GM23338 (cell line): ENCODE measurements around the gene FHIT. TPM values are rescaled to one million over a fixed set of nuclear protein-coding genes. Genes with fewer than 3 reads are reported as not detected.

Experiments
- ATAC-seq: fragments of 200-7000 bp; cut with Tn5 transposase; 3 replicates; pipeline ENCODE4 v1.9.1; 2020
- DNase-seq: peaks from one replicate; pipeline ENCODE4 v3.0.0-alpha.2; 2015; ENCODE audit warnings: low spot score
- H2AFZ ChIP-seq: fragments of 200-600 bp; sonication (generic); 2 replicates; pipeline ENCODE4 v1.8.0; 2016; ENCODE audit warnings: antibody characterized with exemption, mild to moderate bottlenecking, moderate library complexity
- H3F3A ChIP-seq: fragments of 200-600 bp; sonication (generic); replicated peaks from 2 replicates; pipeline ENCODE4 v1.8.0; 2017; ENCODE audit warnings: antibody characterized with exemption, mixed run types, low read depth
- H3K27ac ChIP-seq: fragments of 200-600 bp; sonication (generic); 2 replicates; pipeline ENCODE4 v1.6.1; 2016; ENCODE audit warnings: low read depth
- H3K27me3 ChIP-seq: fragments of 200-600 bp; sonication (generic); 2 replicates; pipeline ENCODE4 v1.8.0; 2016; ENCODE audit warnings: mild to moderate bottlenecking, mixed run types, moderate library complexity; ENCODE audit not compliant: insufficient read depth
- H3K36me3 ChIP-seq: fragments of 200-600 bp; sonication (generic); 2 replicates; pipeline ENCODE4 v1.8.0; 2016; ENCODE audit warnings: mild to moderate bottlenecking; ENCODE audit not compliant: insufficient read depth
- H3K4me1 ChIP-seq: fragments of 200-600 bp; sonication (generic); 2 replicates; pipeline ENCODE4 v1.8.0; 2016; ENCODE audit warnings: mild to moderate bottlenecking, moderate library complexity; ENCODE audit not compliant: insufficient read depth
- H3K4me2 ChIP-seq: fragments of 200-600 bp; sonication (generic); 2 replicates; pipeline ENCODE4 v1.7.1; 2017; ENCODE audit warnings: mixed run types
- H3K4me3 ChIP-seq: fragments of 200-600 bp; sonication (generic); 2 replicates; pipeline ENCODE4 v1.6.1; 2016; ENCODE audit warnings: mixed run types
- H3K79me2 ChIP-seq: fragments of 200-600 bp; sonication (generic); replicated peaks from 2 replicates; pipeline ENCODE4 v1.8.0; 2017; ENCODE audit warnings: mild to moderate bottlenecking; ENCODE audit not compliant: insufficient read depth
- H3K9me2 ChIP-seq: fragments of 200-600 bp; sonication (generic); 2 replicates; pipeline ENCODE4 v1.8.0; 2017; ENCODE audit not compliant: insufficient read depth
- H4K20me1 ChIP-seq: fragments of 200-600 bp; sonication (generic); replicated peaks from 2 replicates; pipeline ENCODE4 v1.8.0; 2017; ENCODE audit warnings: mild to moderate bottlenecking; ENCODE audit not compliant: insufficient read depth
- H3K27ac Mint-ChIP-seq: 2 replicates; pipeline ENCODE4 v1.8.0; 2020; ENCODE audit warnings: inconsistent platforms, mild to moderate bottlenecking, moderate library complexity, mixed read lengths
- H3K27me3 Mint-ChIP-seq: 3 replicates; pipeline ENCODE4 v1.8.0; 2022; ENCODE audit warnings: low read depth, mild to moderate bottlenecking, moderate library complexity, mixed read lengths, inconsistent platforms; ENCODE audit not compliant: insufficient read depth, poor library complexity
- H3K36me3 Mint-ChIP-seq: 3 replicates; pipeline ENCODE4 v1.8.0; 2021; ENCODE audit warnings: low read depth, mild to moderate bottlenecking, inconsistent platforms, moderate library complexity, mixed read lengths
- H3K4me1 Mint-ChIP-seq: 3 replicates; pipeline ENCODE4 v1.8.0; 2020; ENCODE audit warnings: mild to moderate bottlenecking, inconsistent platforms, mixed read lengths
- H3K4me3 Mint-ChIP-seq: 3 replicates; pipeline ENCODE4 v1.8.0; 2021; ENCODE audit warnings: moderate library complexity, mild to moderate bottlenecking, inconsistent platforms, mixed read lengths
- H3K9me3 Mint-ChIP-seq: 3 replicates; pipeline ENCODE4 v1.8.0; 2020; ENCODE audit warnings: moderate library complexity, mild to moderate bottlenecking, inconsistent platforms, mixed read lengths
- CREB1 ChIP-seq: fragments of 250-450 bp; sonication (Bioruptor Pico); IDR thresholded peaks from 2 replicates; pipeline ENCODE4 v1.5.0; 2020; ENCODE audit warnings: low read depth, mild to moderate bottlenecking, moderate library complexity
- ETS1 ChIP-seq: IDR thresholded peaks from 2 replicates; pipeline ENCODE4 v1.6.1; 2016; ENCODE audit warnings: antibody characterized with exemption
- JUNB ChIP-seq: IDR thresholded peaks from one replicate; pipeline ENCODE4 v1.6.1; 2016; ENCODE audit warnings: antibody characterized with exemption; ENCODE audit not compliant: unreplicated experiment
- NANOG ChIP-seq: IDR thresholded peaks from 2 replicates; pipeline ENCODE4 v1.6.1; 2016; ENCODE audit warnings: antibody characterized with exemption, borderline replicate concordance
- ZNF114 ChIP-seq: fragments of 250-450 bp; sonication (Bioruptor Pico); IDR thresholded peaks from 2 replicates; pipeline ENCODE4 v1.5.0; 2020; ENCODE audit warnings: mild to moderate bottlenecking, moderate library complexity
- polyA plus RNA-seq: library from polyadenylated mRNA; unstranded; fragments of >200 nt; fragmentation: Nextera tagmentation; extraction: Ambion mirVana; gene quantifications from 2 replicates; pipeline ENCODE4 v1.2.1, GENCODE V29; 2016
- total RNA-seq: library from RNA; depleted of rRNA; stranded (reverse); fragments of >200 nt; shearing (Covaris generic); gene quantifications from 2 replicates; pipeline ENCODE4 v1.2.3, GENCODE V29; 2014
- TF ChIP-seq, protein P1 (sequence below): fragments of 250-450 bp; sonication (Bioruptor Pico); IDR thresholded peaks from 2 replicates; pipeline ENCODE4 v1.5.0; 2020; ENCODE audit warnings: mild to moderate bottlenecking, moderate library complexity

Gene FHIT
- total and polyA plus RNA-seq, 2 experiments from 2014 or later, result 3.0 to 8.3 TPM

- no peak for TF ChIP-seq CREB1 (CRISPR knock-in tag)
Observed at GRCh38 chr3:61008153-61008997, 242.9 kb downstream of the FHIT start (continued).

DNA sequence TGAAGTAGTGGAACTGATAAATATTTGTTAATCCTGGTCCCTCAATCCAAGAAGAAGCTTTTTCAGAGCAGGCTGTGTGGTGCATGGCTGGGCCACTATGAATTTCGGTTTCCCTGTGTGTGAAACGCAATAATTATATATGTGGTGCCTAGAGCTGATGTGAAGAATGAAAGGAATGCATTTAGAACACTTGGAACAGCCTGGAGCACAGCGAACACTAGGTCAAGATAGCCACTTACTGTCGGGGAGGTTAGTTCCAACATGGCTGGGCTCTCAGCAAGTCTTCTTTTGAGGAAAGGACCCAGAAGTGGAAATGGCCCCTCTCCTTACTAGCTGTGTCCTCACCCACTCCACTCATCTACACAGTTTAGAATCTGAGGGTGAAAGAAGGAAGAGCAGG, 245.7 kb downstream of the FHIT start:
- Mint-ChIP-seq H3K4me1 (peaks cover 14% of the 10 kb centered on the region), H3K27me3 (no peaks in the 10 kb centered on the region), H3K36me3 (no peaks in the 10 kb centered on the region), H3K9me3 (no peaks in the 10 kb centered on the region), H3K4me3 (no peak overlapping the region), H3K27ac (no peak overlapping the region)
- H3F3A ChIP-seq, result no peaks in the 10 kb centered on the region
- H3K79me2 ChIP-seq, result no peaks in the 10 kb centered on the region
- no peak for ATAC-seq
- H2AFZ ChIP-seq, result no peak overlapping the region
- H3K4me2 ChIP-seq, result no peak overlapping the region
- no peak overlapping the region for H3K4me3 ChIP-seq
- H3K36me3 ChIP-seq, result no peaks in the 10 kb centered on the region
- no peak overlapping the region for H3K27ac ChIP-seq
- H4K20me1 ChIP-seq, result no peaks in the 10 kb centered on the region
- peaks cover 11% of the 10 kb centered on the region for H3K4me1 ChIP-seq
- H3K27me3 ChIP-seq, result no peaks in the 10 kb centered on the region
- DNase-seq, result no peak
- TF ChIP-seq NANOG, result no peak
- no peak for TF ChIP-seq ETS1
- no peak for TF ChIP-seq JUNB
- H3K9me2 ChIP-seq, result peaks cover 7% of the 10 kb centered on the region

GRCh38 chr3:60998858-60999257, 252.4 kb downstream of the FHIT start:
- no peak overlapping the region for H3K27ac Mint-ChIP-seq
- no peaks in the 10 kb centered on the region for H3K9me2 ChIP-seq
- H3K36me3 Mint-ChIP-seq, result no peaks in the 10 kb centered on the region
- H3K4me3 ChIP-seq, result no peak overlapping the region
- H3K36me3 ChIP-seq, result no peaks in the 10 kb centered on the region
- H3K9me3 Mint-ChIP-seq, result no peaks in the 10 kb centered on the region
- no peaks in the 10 kb centered on the region for H3F3A ChIP-seq
- H2AFZ ChIP-seq, result no peak overlapping the region
- H3K4me1 Mint-ChIP-seq, result peaks cover 10% of the 10 kb centered on the region; the same call in 2 of the 3 replicates
- no peak overlapping the region for H3K27ac ChIP-seq
- no peak overlapping the region for H3K4me3 Mint-ChIP-seq
- no peaks in the 10 kb centered on the region for H3K79me2 ChIP-seq
- DNase-seq, result no peak
- H3K27me3 Mint-ChIP-seq, result no peaks in the 10 kb centered on the region
- no peaks in the 10 kb centered on the region for H3K27me3 ChIP-seq
- no peak for ATAC-seq
- no peak overlapping the region for H3K4me2 ChIP-seq
- peaks cover 3% of the 10 kb centered on the region; the same call in 1 of the 2 replicates for H3K4me1 ChIP-seq
- no peaks in the 10 kb centered on the region for H4K20me1 ChIP-seq
- TF ChIP-seq ZNF114 (CRISPR knock-in tag), result no peak
- TF ChIP-seq ETS1, result no peak
- TF ChIP-seq, protein P1, sequence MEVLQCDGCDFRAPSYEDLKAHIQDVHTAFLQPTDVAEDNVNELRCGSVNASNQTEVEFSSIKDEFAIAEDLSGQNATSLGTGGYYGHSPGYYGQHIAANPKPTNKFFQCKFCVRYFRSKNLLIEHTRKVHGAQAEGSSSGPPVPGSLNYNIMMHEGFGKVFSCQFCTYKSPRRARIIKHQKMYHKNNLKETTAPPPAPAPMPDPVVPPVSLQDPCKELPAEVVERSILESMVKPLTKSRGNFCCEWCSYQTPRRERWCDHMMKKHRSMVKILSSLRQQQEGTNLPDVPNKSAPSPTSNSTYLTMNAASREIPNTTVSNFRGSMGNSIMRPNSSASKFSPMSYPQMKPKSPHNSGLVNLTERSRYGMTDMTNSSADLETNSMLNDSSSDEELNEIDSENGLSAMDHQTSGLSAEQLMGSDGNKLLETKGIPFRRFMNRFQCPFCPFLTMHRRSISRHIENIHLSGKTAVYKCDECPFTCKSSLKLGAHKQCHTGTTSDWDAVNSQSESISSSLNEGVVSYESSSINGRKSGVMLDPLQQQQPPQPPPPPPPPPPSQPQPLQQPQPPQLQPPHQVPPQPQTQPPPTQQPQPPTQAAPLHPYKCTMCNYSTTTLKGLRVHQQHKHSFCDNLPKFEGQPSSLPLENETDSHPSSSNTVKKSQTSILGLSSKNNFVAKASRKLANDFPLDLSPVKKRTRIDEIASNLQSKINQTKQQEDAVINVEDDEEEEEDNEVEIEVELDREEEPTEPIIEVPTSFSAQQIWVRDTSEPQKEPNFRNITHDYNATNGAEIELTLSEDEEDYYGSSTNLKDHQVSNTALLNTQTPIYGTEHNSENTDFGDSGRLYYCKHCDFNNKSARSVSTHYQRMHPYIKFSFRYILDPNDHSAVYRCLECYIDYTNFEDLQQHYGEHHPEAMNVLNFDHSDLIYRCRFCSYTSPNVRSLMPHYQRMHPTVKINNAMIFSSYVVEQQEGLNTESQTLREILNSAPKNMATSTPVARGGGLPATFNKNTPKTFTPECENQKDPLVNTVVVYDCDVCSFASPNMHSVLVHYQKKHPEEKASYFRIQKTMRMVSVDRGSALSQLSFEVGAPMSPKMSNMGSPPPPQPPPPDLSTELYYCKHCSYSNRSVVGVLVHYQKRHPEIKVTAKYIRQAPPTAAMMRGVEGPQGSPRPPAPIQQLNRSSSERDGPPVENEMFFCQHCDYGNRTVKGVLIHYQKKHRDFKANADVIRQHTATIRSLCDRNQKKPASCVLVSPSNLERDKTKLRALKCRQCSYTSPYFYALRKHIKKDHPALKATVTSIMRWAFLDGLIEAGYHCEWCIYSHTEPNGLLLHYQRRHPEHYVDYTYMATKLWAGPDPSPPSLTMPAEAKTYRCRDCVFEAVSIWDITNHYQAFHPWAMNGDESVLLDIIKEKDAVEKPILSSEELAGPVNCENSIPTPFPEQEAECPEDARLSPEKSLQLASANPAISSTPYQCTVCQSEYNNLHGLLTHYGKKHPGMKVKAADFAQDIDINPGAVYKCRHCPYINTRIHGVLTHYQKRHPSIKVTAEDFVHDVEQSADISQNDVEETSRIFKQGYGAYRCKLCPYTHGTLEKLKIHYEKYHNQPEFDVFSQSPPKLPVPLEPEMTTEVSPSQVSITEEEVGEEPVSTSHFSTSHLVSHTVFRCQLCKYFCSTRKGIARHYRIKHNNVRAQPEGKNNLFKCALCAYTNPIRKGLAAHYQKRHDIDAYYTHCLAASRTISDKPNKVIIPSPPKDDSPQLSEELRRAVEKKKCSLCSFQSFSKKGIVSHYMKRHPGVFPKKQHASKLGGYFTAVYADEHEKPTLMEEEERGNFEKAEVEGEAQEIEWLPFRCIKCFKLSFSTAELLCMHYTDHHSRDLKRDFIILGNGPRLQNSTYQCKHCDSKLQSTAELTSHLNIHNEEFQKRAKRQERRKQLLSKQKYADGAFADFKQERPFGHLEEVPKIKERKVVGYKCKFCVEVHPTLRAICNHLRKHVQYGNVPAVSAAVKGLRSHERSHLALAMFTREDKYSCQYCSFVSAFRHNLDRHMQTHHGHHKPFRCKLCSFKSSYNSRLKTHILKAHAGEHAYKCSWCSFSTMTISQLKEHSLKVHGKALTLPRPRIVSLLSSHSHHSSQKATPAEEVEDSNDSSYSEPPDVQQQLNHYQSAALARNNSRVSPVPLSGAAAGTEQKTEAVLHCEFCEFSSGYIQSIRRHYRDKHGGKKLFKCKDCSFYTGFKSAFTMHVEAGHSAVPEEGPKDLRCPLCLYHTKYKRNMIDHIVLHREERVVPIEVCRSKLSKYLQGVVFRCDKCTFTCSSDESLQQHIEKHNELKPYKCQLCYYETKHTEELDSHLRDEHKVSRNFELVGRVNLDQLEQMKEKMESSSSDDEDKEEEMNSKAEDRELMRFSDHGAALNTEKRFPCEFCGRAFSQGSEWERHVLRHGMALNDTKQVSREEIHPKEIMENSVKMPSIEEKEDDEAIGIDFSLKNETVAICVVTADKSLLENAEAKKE, result no peak
